Endothelial cell of umbilical vein (primary cell): ENCODE measurements around the gene SCLY. TPM values are rescaled to one million over a fixed set of nuclear protein-coding genes. Genes with fewer than 3 reads are reported as not detected.

Source experiments
- BruUV-seq: library from RNA; stranded (reverse); fragments of 400-500 nt; replicated peaks from 2 replicates; lab custom pipeline; 2021; lab: Mats Ljungman, UMichigan
- CTCF ChIA-PET: fragments of 300-600, 350-600 bp; sonication (Branson Sonifier 250); formaldehyde crosslinking; loops from one replicate; lab custom pipeline; 2021; ENCODE audit warnings: antibody characterized with exemption, inconsistent platforms; lab: Charles Lee
- POLR2A ChIA-PET: fragments of 300-600, 350-600 bp; sonication (Branson Sonifier 250); formaldehyde crosslinking; loops from one replicate; lab custom pipeline; 2021; ENCODE audit warnings: antibody characterized with exemption, inconsistent platforms; lab: Charles Lee
- DNase-seq: peaks from one replicate; pipeline ENCODE4 v3.0.0-alpha.2; 2011; ENCODE audit warnings: low read depth, low spot score
- FAIRE-seq: peaks from 2 replicates; lab custom pipeline; 2011; peaks lifted over from hg19 to GRCh38; lab: Jason Lieb, UNC
- H2AFZ ChIP-seq: 2 replicates; pipeline ENCODE4 v1.6.0; 2012; ENCODE audit warnings: low read depth, low read length, control low read depth, inconsistent platforms
- H3K27ac ChIP-seq: 2 replicates; pipeline ENCODE4 v1.5.1; 2011; ENCODE audit warnings: low read depth, mild to moderate bottlenecking, control low read depth, low read length, moderate library complexity; ENCODE audit not compliant: insufficient read depth
- H3K27me3 ChIP-seq, 2 experiments: 2 replicates each; pipeline versions ENCODE4 v1.6.0 to v1.6.1; 2011; ENCODE audit warnings: low read length in 2 of 2, mixed read lengths in 1 of 2; ENCODE audit not compliant: control insufficient read depth in 2 of 2, insufficient read depth in 2 of 2
- H3K36me3 ChIP-seq, 2 experiments: 2 replicates in 1 of 2; 3 replicates in 1 of 2; pipeline ENCODE4 v1.5.1; 2011; ENCODE audit warnings: low read length in 2 of 2, mild to moderate bottlenecking in 1 of 2, moderate library complexity in 1 of 2; ENCODE audit not compliant: control insufficient read depth in 2 of 2, insufficient read depth in 2 of 2; ENCODE audit errors: extremely low read depth in 1 of 2
- H3K4me1 ChIP-seq: 3 replicates; pipeline ENCODE4 v1.5.1; 2011; ENCODE audit warnings: mild to moderate bottlenecking, low read length; ENCODE audit not compliant: control insufficient read depth, insufficient read depth; ENCODE audit errors: extremely low read depth
- H3K4me2 ChIP-seq: 2 replicates; pipeline ENCODE4 v1.6.1; 2011; ENCODE audit warnings: low read length, control low read depth, mixed read lengths; ENCODE audit not compliant: insufficient read depth
- H3K4me3 ChIP-seq, 3 experiments: fragments of 200-600 bp in 1 of 3; sonication (generic), shearing (Covaris generic) in 1 of 3; replicated peaks in 1 of 3; 2 replicates each; pipeline ENCODE4 v1.5.1; 2011 to 2016; ENCODE audit warnings: control low read depth in 3 of 3, low read length in 3 of 3, mild to moderate bottlenecking in 2 of 3, inconsistent platforms in 1 of 3, low read depth in 1 of 3, moderate library complexity in 1 of 3; ENCODE audit not compliant: insufficient read depth in 1 of 3
- H3K79me2 ChIP-seq: 2 replicates; pipeline ENCODE4 v1.6.0; 2012; ENCODE audit warnings: low read length, inconsistent platforms; ENCODE audit not compliant: control insufficient read depth, insufficient read depth
- H3K9ac ChIP-seq: replicated peaks from 2 replicates; pipeline ENCODE3; 2011; ENCODE audit warnings: low read length, control low read depth; ENCODE audit not compliant: insufficient read depth; ENCODE audit errors: extremely low read depth
- H3K9me1 ChIP-seq: replicated peaks from 3 replicates; pipeline ENCODE4 v1.6.0; 2011; ENCODE audit warnings: mild to moderate bottlenecking, low read length; ENCODE audit not compliant: control insufficient read depth, insufficient read depth; ENCODE audit errors: extremely low read depth
- H3K9me3 ChIP-seq: replicated peaks from 2 replicates; pipeline ENCODE4 v1.5.1; 2012; ENCODE audit warnings: low read length, inconsistent platforms; ENCODE audit not compliant: control insufficient read depth, insufficient read depth
- H4K20me1 ChIP-seq: replicated peaks from 2 replicates; pipeline ENCODE3; 2011; ENCODE audit warnings: mild to moderate bottlenecking, low read length; ENCODE audit not compliant: control insufficient read depth, insufficient read depth; ENCODE audit errors: extremely low read depth
- EZH2 ChIP-seq: IDR thresholded peaks from 2 replicates; pipeline ENCODE4 v1.6.1; 2012; ENCODE audit warnings: borderline replicate concordance, low read depth, mild to moderate bottlenecking, moderate library complexity, low read length, inconsistent platforms; ENCODE audit not compliant: severe bottlenecking
- FOS ChIP-seq: IDR thresholded peaks from 2 replicates; pipeline ENCODE4 v1.6.1; 2011; ENCODE audit warnings: mild to moderate bottlenecking, low read length, moderate library complexity, borderline replicate concordance; ENCODE audit not compliant: insufficient read depth
- GATA2 ChIP-seq: IDR thresholded peaks from 2 replicates; pipeline ENCODE4 v1.7.0; 2011; ENCODE audit warnings: low read depth, mild to moderate bottlenecking, moderate library complexity, mixed read lengths, low read length; ENCODE audit not compliant: insufficient read length, insufficient read depth
- JUN ChIP-seq: IDR thresholded peaks from 2 replicates; pipeline ENCODE4 v1.6.1; 2011; ENCODE audit warnings: borderline replicate concordance, low read depth; ENCODE audit not compliant: insufficient read length, insufficient read depth
- MYC ChIP-seq: IDR thresholded peaks from one replicate; pipeline ENCODE4 v1.6.1; 2011; ENCODE audit warnings: mild to moderate bottlenecking, low read depth, low read length
- POLR2A ChIP-seq: IDR thresholded peaks from 2 replicates; pipeline ENCODE4 v1.6.1; 2012; ENCODE audit warnings: low read depth, mild to moderate bottlenecking, control low read depth, low read length
- POLR2AphosphoS5 ChIP-seq: IDR thresholded peaks from 2 replicates; pipeline ENCODE4 v1.6.1; 2012; ENCODE audit warnings: low read depth, mild to moderate bottlenecking, control low read depth, low read length, moderate library complexity; ENCODE audit not compliant: insufficient read depth
- dilution Hi-C: fragments of 300-500 bp; cut with MboI; formaldehyde crosslinking; loops from one replicate; pipeline ENCODE4 v1.15.0; 2019; ENCODE audit warnings: low sequenced_read_pairs; ENCODE audit not compliant: extremely low pct_ligation_motif_present
- intact Hi-C: fragments of 100-400 bp; cut with micrococcal nuclease; formaldehyde crosslinking; loops from one replicate; pipeline ENCODE4 v1.10.0; 2022
- polyA plus RNA-seq, 4 experiments: library from polyadenylated mRNA; depleted of rRNA in 3 of 4; stranded (reverse) in 3 of 4; unstranded in 1 of 4; fragments of >200 nt; gene quantifications; 2 replicates each; pipeline versions ENCODE4 v1.2.1 to v1.2.3, GENCODE V29; 2011 to 2012; ENCODE audit warnings: missing spikeins in 1 of 4
- total RNA-seq: library from RNA; stranded (reverse); gene quantifications from 2 replicates; pipeline ENCODE4 v1.2.3, GENCODE V29; 2021
- TF ChIP-seq, protein P1 (sequence below), 2 donors: IDR thresholded peaks; 1 replicate in 1 of 2; 2 replicates in 1 of 2; pipeline ENCODE4 v1.5.1; 2011; ENCODE audit warnings: low read length in 2 of 2, mild to moderate bottlenecking in 2 of 2, moderate library complexity in 2 of 2, control low read depth in 1 of 2, inconsistent platforms in 1 of 2, low read depth in 1 of 2; ENCODE audit not compliant: insufficient read depth in 1 of 2; ENCODE audit errors: extremely low read depth in 1 of 2
- TF ChIP-seq, protein P2 (sequence below): IDR thresholded peaks from 2 replicates; pipeline ENCODE4 v1.6.1; 2011; ENCODE audit not compliant: insufficient read depth, insufficient read length

The SCLY gene
- total and polyA plus RNA-seq, 2 donors (not counting 3 experiments of a cell fraction or from before 2014, with no cell fraction given), result 22.6 to 32.7 TPM

DNA sequence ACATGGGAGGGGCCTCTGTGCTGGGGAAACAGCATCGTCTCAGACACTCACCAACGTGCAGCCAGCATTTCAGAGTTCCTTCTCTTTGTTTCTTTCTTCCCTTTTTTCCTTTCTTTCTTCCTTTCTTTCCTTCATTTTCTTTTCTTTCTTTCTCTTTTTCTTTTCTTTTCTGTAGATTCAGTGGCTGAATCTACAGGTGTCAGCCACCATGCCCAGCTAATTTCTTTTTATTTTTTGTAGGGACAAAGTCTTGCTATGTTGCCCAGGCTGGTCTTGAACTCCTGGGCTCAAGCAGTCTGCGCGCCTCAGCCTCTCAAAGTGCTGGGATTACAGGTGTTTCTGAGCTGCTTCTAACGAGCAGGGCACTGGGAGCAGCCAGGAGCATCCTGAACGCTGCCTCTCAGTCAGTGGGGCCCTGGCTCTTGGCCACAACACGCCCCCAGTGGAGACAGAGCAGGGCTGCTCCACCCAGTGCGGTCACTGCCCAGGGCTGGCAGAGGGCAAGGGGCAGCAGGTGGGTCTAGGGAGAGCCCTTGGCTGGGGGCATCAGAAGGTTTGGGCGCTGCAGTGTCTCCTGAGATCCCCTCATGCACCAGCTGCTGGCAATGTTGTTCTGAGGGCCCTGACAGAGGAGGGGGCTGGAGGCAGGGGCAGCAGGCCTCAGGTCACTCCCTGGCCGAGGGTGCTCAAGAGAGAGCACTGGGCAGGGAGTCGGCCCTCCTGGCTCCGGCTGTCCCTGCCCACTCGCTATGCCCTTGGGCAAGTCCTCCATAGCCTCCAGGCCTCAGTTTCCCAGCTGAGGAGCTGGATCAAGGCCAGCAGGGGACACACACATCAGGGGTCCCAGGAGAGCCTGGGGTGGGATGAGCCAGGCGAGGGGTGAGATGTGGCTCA, 72.9 kb downstream of the SCLY start:
- H3K4me2 ChIP-seq, result no peak overlapping the region
- ChIA-PET CTCF (no interaction called here), POLR2A (no interaction called here)
- FAIRE-seq (no peak), DNase-seq (no peak)
- no peak overlapping the region for H3K9ac ChIP-seq
- H4K20me1 ChIP-seq, result no peaks in the 10 kb centered on the region
- H3K9me3 ChIP-seq, result no peaks in the 10 kb centered on the region
- H3K4me3 ChIP-seq, result no peak overlapping the region
- no peaks in the 10 kb centered on the region for H3K36me3 ChIP-seq
- dilution Hi-C loops, result no loop called here
- H3K9me1 ChIP-seq, result no peaks in the 10 kb centered on the region
- intact Hi-C loops, result no loop called here
- H3K27me3 ChIP-seq, result no peaks in the 10 kb centered on the region
- H3K27ac ChIP-seq, result no peak overlapping the region
- no peaks in the 10 kb centered on the region for H3K79me2 ChIP-seq
- no peaks in the 10 kb centered on the region for H3K4me1 ChIP-seq
- no TSS peak for BruUV-seq
- H2AFZ ChIP-seq, result no peak overlapping the region
- TF ChIP-seq FOS (no peak), POLR2A (no peak), POLR2AphosphoS5 (no peak), EZH2 (no peak), GATA2 (no peak), MYC (no peak), JUN (no peak)
- TF ChIP-seq, protein P1, sequence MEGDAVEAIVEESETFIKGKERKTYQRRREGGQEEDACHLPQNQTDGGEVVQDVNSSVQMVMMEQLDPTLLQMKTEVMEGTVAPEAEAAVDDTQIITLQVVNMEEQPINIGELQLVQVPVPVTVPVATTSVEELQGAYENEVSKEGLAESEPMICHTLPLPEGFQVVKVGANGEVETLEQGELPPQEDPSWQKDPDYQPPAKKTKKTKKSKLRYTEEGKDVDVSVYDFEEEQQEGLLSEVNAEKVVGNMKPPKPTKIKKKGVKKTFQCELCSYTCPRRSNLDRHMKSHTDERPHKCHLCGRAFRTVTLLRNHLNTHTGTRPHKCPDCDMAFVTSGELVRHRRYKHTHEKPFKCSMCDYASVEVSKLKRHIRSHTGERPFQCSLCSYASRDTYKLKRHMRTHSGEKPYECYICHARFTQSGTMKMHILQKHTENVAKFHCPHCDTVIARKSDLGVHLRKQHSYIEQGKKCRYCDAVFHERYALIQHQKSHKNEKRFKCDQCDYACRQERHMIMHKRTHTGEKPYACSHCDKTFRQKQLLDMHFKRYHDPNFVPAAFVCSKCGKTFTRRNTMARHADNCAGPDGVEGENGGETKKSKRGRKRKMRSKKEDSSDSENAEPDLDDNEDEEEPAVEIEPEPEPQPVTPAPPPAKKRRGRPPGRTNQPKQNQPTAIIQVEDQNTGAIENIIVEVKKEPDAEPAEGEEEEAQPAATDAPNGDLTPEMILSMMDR (IDR thresholded peaks at IDR 0.05; ENCODE audit: extremely low read depth in 1 of 2, insufficient read depth in 1 of 2, low read depth in 1 of 2, low read length in 2 of 2), result no peak
- TF ChIP-seq, protein P2, sequence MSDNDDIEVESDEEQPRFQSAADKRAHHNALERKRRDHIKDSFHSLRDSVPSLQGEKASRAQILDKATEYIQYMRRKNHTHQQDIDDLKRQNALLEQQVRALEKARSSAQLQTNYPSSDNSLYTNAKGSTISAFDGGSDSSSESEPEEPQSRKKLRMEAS, result no peak
